B cell (primary cell): ENCODE measurements around the gene TECTA.

Source experiments
- EZH2 ChIP-seq: IDR thresholded peaks from 2 replicates; pipeline ENCODE4 v1.6.1; 2012; ENCODE audit warnings: borderline replicate concordance, low read depth, mild to moderate bottlenecking, moderate library complexity, low read length; ENCODE audit not compliant: insufficient read depth, poor library complexity, severe bottlenecking
- TF ChIP-seq, protein P1 (sequence below): fragments of 200-600 bp; IDR thresholded peaks from one replicate; pipeline ENCODE4 v1.8.0; 2022; ENCODE audit warnings: antibody characterized with exemption, mild to moderate bottlenecking

DNA sequence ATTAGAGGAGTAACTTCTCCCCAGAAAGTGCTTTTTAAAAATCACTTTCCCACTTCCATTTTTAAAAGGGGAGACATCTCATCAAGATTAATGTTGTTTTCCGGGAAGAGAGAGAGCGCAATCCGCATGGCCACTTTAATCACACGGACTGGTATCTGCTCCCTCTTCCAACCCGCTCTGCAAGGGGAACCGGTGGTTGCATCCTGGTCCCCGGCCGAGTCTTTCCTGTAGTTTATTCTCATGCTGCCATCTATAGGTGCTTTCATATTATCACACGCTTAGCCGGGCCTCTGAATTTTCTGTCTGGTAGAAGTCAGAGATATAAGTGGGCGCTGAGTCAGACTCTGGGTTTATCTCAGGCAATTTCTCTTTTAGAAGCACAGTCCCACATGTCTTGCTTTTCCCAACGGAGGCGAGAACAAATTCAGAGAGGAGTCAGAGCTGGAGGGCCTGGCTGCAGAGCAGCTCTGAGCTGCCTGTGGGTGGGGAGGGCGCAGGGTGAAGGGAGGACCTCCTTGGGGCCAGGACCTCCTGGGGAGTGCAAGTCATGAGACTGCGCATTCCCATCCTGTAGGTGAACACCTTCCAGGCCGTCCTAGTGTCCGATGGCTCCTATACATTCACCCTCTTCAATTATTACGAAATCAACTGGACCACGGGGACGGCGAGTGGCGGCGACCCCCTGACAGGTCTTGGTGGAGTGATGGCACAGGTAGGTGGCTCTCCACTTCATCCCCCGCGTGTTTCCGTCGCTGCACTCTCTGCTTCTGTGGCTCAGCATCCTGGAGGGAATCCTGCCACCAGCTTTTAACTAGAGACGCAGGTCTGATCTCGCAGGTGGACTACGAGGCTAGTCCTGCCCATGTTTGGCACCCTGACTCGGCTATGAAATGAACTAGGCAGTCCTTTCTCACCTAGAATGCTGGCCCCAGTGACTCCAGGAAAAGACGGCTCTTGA is 11.7 kb downstream of the TECTA start:
- TF ChIP-seq, protein P1, sequence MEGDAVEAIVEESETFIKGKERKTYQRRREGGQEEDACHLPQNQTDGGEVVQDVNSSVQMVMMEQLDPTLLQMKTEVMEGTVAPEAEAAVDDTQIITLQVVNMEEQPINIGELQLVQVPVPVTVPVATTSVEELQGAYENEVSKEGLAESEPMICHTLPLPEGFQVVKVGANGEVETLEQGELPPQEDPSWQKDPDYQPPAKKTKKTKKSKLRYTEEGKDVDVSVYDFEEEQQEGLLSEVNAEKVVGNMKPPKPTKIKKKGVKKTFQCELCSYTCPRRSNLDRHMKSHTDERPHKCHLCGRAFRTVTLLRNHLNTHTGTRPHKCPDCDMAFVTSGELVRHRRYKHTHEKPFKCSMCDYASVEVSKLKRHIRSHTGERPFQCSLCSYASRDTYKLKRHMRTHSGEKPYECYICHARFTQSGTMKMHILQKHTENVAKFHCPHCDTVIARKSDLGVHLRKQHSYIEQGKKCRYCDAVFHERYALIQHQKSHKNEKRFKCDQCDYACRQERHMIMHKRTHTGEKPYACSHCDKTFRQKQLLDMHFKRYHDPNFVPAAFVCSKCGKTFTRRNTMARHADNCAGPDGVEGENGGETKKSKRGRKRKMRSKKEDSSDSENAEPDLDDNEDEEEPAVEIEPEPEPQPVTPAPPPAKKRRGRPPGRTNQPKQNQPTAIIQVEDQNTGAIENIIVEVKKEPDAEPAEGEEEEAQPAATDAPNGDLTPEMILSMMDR: peak; percentile 53
- no peak for TF ChIP-seq EZH2
